ENCODE data around the gene PLEKHG5.
"Not testable (repeated sequence)": the region's sequence is repeated elsewhere in the genome, so short reads cannot be mapped to it uniquely, and the experiment has no call there.

Gene PLEKHG5

GRCh38 chr1:6461538-6462411 lies 29.7 kb downstream of the PLEKHG5 start:
- no peak for DNase-seq (ENCODE audit: low read depth in 2 of 2)

GRCh38 chr1:6461051-6461530 lies 30.4 kb downstream of the PLEKHG5 start:
- no peak for DNase-seq (ENCODE audit: low read depth in 2 of 2)

GRCh38 chr1:6460301-6461050 lies 31.0 kb downstream of the PLEKHG5 start:
- peak; percentile 68 to 79 for DNase-seq (ENCODE audit: low read depth in 2 of 2)

GRCh38 chr1:6459850-6460265 lies 31.6 kb downstream of the PLEKHG5 start:
- DNase-seq (ENCODE audit: low read depth in 2 of 2): no peak

- no peak for DNase-seq (ENCODE audit: low read depth in 2 of 2)
Measured at GRCh38 chr1:6456800-6457466, 34.5 kb downstream of the PLEKHG5 start.

- DNase-seq (ENCODE audit: low read depth in 2 of 2): not testable (repeated sequence)
Measured at GRCh38 chr1:6455752-6456520, 35.5 kb downstream of the PLEKHG5 start.

GRCh38 chr1:6454856-6455751 lies 36.4 kb downstream of the PLEKHG5 start:
- DNase-seq (ENCODE audit: low read depth in 2 of 2): no peak

GRCh38 chr1:6453895-6454855 lies 37.3 kb downstream of the PLEKHG5 start:
- not testable (repeated sequence) for DNase-seq (ENCODE audit: low read depth in 2 of 2)

GRCh38 chr1:6450943-6451373 lies 40.5 kb downstream of the PLEKHG5 start:
- DNase-seq (ENCODE audit: low read depth in 2 of 2): no peak

GRCh38 chr1:6450486-6450885 lies 41.0 kb downstream of the PLEKHG5 start:
- DNase-seq (ENCODE audit: low read depth in 2 of 2): not testable (repeated sequence)

- DNase-seq (ENCODE audit: low read depth in 2 of 2): no peak
Measured at GRCh38 chr1:6450005-6450450, 41.4 kb downstream of the PLEKHG5 start.

GRCh38 chr1:6448749-6449631 lies 42.5 kb downstream of the PLEKHG5 start:
- no peak for DNase-seq (ENCODE audit: low read depth in 2 of 2)

GRCh38 chr1:6447818-6448748 lies 43.4 kb downstream of the PLEKHG5 start:
- no peak for DNase-seq (ENCODE audit: low read depth in 2 of 2)

- no peak for DNase-seq (ENCODE audit: low read depth in 2 of 2)
Measured at GRCh38 chr1:6447016-6447817, 44.2 kb downstream of the PLEKHG5 start.

- no peak for DNase-seq (ENCODE audit: low read depth in 2 of 2)
Measured at GRCh38 chr1:6446665-6447015, 44.8 kb downstream of the PLEKHG5 start.

- not testable (repeated sequence) for DNase-seq (ENCODE audit: low read depth in 2 of 2)
Measured at GRCh38 chr1:6445929-6446328, 45.5 kb downstream of the PLEKHG5 start.

Data from stimulated activated CD4-positive, alpha-beta T cell treated with anti-CD3 and anti-CD28 coated beads, Interleukin-12 subunit alpha, Interleukin-12 subunit beta, amount 100 ng/mL, for 24 hours (primary cell).